ENCODE results near the gene C9orf50.
A peak's percentile ranks its signal among the peaks of the same experiment; 100 is the strongest.

Gene C9orf50

GRCh38 chr9:129571298-129572051 is 49.4 kb downstream of the C9orf50 start:
- Histone ChIP-seq H3K4me3 (ENCODE audit: low read depth in 1 of 2, low read length in 2 of 2) (no peak overlapping the region), H3K9me3 (ENCODE audit: control insufficient read depth in 1 of 2, low read length in 2 of 2) (no peaks in the 10 kb centered on the region), H3K27me3 (ENCODE audit: low read depth, low read length) (no peaks in the 10 kb centered on the region), H3K36me3 (ENCODE audit: control insufficient read depth in 1 of 2, insufficient read depth in 2 of 2, low read length in 2 of 2) (no peaks in the 10 kb centered on the region), H3K4me1 (ENCODE audit: control insufficient read depth in 1 of 2, insufficient read depth in 2 of 2, low read length in 2 of 2) (peaks cover 12 to 30% of the 10 kb centered on the region in 2 donors), H3K27ac (ENCODE audit: low read length) (peak overlapping the region; percentile 62)

DNA sequence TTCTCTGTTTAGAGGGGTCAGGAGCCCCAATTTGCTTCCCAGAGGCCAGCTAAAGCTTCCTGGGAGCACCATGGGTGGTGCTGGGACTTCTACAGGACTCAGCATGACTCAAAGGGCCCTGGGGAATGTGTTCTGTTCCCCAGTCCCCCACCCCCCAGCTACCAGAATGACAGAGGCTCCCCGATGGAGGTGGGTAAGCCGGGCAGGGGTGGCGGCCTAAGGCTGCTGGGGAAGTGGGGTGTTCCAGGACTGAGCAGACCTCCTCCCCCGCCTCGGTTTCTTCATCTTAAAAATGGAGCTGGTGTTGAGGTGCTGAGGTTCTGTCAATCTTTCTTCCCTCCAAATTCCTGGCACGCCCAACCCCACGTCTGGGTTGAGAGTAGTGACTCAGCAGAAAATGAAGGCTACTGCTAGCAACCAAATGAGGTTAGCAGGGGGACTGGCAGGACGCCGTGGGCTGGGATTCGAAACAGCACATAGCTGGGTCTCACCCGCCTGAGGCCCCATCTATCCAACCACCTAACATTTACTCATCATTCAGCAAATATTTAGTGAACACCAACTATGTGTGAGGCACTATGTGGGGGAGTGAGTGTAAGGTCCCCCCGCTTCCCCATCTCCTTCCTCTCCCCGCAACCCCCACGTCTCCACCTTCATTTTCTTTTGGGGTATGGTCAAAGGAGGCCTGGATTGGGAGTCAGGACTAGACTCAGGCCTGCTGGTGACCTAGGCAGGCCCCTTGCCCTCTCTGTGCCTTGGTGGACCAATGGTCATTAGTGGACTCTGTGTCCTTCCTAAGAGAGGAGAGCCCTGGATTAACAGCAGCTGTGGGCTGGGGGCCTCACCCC is 50.2 kb downstream of the C9orf50 start:
- H3K4me3 ChIP-seq (ENCODE audit: low read depth in 1 of 2, low read length in 2 of 2): no peak overlapping the region

DNA sequence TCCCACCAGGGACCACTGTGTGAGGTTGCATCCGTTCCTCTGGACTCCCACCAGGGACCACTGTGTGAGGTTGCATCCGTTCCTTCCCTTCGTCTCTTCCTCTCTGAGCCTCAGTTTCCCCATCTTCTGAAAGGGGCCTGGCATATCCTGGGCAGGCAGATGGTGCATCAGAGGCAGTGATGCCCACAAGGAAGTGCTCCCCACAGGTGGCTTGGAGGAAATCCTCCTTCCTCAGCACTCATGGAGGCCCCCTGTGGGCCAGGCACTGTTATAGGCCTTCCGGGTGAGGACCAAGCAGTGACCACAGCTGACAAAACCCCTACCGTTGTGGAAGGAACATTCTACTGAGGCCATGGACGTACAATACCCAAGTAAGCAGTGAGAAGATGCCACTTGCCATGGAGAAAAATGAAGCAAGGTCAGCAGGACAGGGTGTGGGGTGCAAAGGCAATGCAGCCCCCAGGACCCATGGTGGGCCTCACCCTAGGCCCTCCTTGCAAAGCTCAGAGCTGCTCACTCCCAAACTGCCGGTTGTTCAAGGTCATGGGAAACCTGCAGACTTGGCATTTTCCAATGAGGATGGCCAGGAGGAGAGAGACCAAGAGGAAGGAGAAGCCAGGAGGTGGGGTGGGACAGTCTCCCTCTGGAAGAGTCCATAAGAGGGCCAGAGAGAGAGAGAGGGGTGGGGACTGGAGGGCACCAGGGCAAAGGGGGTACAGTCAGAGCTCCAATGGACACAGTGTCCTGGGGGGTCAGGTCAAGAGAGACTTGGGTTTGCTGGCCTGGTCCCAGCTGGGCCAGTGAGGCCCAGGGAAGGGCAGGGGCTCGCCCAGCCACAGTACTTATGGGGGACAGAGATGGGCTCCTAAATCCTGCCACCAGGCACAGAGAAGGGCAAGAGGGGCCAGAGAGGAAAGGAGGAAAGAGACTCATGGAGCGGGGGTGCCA is 51.1 kb downstream of the C9orf50 start:
- Histone ChIP-seq H3K36me3 (ENCODE audit: control insufficient read depth in 1 of 2, insufficient read depth in 2 of 2, low read length in 2 of 2) (no peaks in the 10 kb centered on the region), H3K27ac (ENCODE audit: low read length) (peak overlapping the region; percentile 60), H3K4me3 (ENCODE audit: low read depth in 1 of 2, low read length in 2 of 2) (peak overlapping the region in 1 of 2 donors; percentile 24), H3K27me3 (ENCODE audit: low read depth, low read length) (no peaks in the 10 kb centered on the region), H3K4me1 (ENCODE audit: control insufficient read depth in 1 of 2, insufficient read depth in 2 of 2, low read length in 2 of 2) (peaks cover 12 to 30% of the 10 kb centered on the region in 2 donors), H3K9me3 (ENCODE audit: control insufficient read depth in 1 of 2, low read length in 2 of 2) (no peaks in the 10 kb centered on the region)

More for the DNA sequence above, 50.2 kb downstream of the C9orf50 start:
- Histone ChIP-seq H3K9me3 (ENCODE audit: control insufficient read depth in 1 of 2, low read length in 2 of 2) (no peaks in the 10 kb centered on the region), H3K36me3 (ENCODE audit: control insufficient read depth in 1 of 2, insufficient read depth in 2 of 2, low read length in 2 of 2) (no peaks in the 10 kb centered on the region), H3K4me1 (ENCODE audit: control insufficient read depth in 1 of 2, insufficient read depth in 2 of 2, low read length in 2 of 2) (peaks cover 12 to 30% of the 10 kb centered on the region in 2 donors), H3K27me3 (ENCODE audit: low read depth, low read length) (no peaks in the 10 kb centered on the region), H3K27ac (ENCODE audit: low read length) (peak overlapping the region; percentile 62)

GRCh38 chr9:129568560-129569501 is 52.1 kb downstream of the C9orf50 start:
- Histone ChIP-seq H3K27ac (ENCODE audit: low read length) (peak overlapping the region; percentile 60), H3K27me3 (ENCODE audit: low read depth, low read length) (no peaks in the 10 kb centered on the region), H3K4me3 (ENCODE audit: low read depth in 1 of 2, low read length in 2 of 2) (peak overlapping the region; percentile 37 to 57), H3K9me3 (ENCODE audit: control insufficient read depth in 1 of 2, low read length in 2 of 2) (no peaks in the 10 kb centered on the region), H3K4me1 (ENCODE audit: control insufficient read depth in 1 of 2, insufficient read depth in 2 of 2, low read length in 2 of 2) (peaks cover 12 to 30% of the 10 kb centered on the region in 2 donors), H3K36me3 (ENCODE audit: control insufficient read depth in 1 of 2, insufficient read depth in 2 of 2, low read length in 2 of 2) (no peaks in the 10 kb centered on the region)

DNA sequence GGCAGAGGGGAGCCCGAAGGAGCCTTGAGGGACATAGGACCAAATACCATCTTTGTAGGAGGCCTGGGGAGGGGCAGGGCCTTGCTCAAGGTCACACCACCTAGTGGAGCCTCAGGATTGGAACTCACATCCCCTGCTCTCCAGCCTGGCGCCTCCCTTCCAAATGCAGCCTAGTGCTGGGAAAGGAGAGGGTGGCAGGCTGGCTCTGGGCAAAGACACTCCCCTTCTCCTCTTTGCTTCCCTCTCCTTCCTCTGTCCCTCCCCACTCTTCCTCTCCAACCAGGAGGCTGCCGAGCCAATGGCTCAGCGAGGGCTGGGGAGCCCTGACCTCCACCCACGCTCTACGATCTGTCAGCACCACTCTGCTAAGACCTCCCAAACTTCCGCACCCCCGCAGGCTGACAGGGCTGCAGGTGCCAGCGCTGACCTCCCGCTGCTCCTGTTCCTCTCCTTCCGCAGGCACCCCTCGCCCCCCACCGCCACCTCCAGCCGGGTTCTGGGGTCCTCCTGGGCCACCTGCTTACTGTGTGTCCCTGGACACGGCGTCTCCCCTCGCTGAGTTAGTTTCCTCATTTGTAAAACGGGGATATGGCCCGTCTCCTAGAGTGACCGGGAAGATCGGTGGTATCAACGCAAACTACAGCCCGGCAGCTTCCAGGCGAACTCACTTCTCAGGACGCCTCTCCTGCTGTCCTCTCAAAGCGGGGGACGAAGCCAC is 52.9 kb downstream of the C9orf50 start:
- no peak overlapping the region for H3K27ac ChIP-seq (ENCODE audit: low read length)
- peaks cover 12 to 30% of the 10 kb centered on the region in 2 donors for H3K4me1 ChIP-seq (ENCODE audit: control insufficient read depth in 1 of 2, insufficient read depth in 2 of 2, low read length in 2 of 2)
- no peaks in the 10 kb centered on the region for H3K27me3 ChIP-seq (ENCODE audit: low read depth, low read length)
- H3K9me3 ChIP-seq (ENCODE audit: control insufficient read depth in 1 of 2, low read length in 2 of 2): no peaks in the 10 kb centered on the region
- H3K36me3 ChIP-seq (ENCODE audit: control insufficient read depth in 1 of 2, insufficient read depth in 2 of 2, low read length in 2 of 2): no peaks in the 10 kb centered on the region
- H3K4me3 ChIP-seq (ENCODE audit: low read depth in 1 of 2, low read length in 2 of 2): peak overlapping the region; percentile 37 to 57

DNA sequence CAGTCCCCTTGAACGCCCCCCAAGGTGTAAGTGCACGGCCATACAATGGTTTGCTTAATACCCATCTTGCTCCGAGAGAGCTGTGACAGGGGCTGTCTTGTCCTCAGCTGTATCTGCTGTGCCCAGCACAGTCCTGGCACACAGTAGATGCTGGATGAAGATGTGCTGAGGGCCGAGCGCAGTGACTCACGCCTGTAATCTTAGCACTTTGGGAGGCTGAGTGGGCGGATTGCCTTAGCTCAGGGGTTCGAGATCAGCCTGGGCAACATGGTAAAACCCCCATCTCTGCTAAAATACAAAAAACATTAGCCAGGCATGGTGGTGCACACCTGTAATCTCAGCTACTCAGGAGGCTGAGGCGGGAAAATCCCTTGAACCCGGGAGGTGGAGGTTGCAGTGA is 53.6 kb downstream of the C9orf50 start:
- Histone ChIP-seq H3K27me3 (ENCODE audit: low read depth, low read length) (no peaks in the 10 kb centered on the region), H3K4me3 (ENCODE audit: low read depth in 1 of 2, low read length in 2 of 2) (no peak overlapping the region), H3K4me1 (ENCODE audit: control insufficient read depth in 1 of 2, insufficient read depth in 2 of 2, low read length in 2 of 2) (peaks cover 12 to 30% of the 10 kb centered on the region in 2 donors), H3K27ac (ENCODE audit: low read length) (no peak overlapping the region), H3K9me3 (ENCODE audit: control insufficient read depth in 1 of 2, low read length in 2 of 2) (no peaks in the 10 kb centered on the region), H3K36me3 (ENCODE audit: control insufficient read depth in 1 of 2, insufficient read depth in 2 of 2, low read length in 2 of 2) (no peaks in the 10 kb centered on the region)

GRCh38 chr9:129566563-129567266 is 54.2 kb downstream of the C9orf50 start:
- H3K27ac ChIP-seq (ENCODE audit: low read length): no peak overlapping the region
- H3K36me3 ChIP-seq (ENCODE audit: control insufficient read depth in 1 of 2, insufficient read depth in 2 of 2, low read length in 2 of 2): no peaks in the 10 kb centered on the region
- peaks cover 12 to 36% of the 10 kb centered on the region in 2 donors for H3K4me1 ChIP-seq (ENCODE audit: control insufficient read depth in 1 of 2, insufficient read depth in 2 of 2, low read length in 2 of 2)
- no peaks in the 10 kb centered on the region for H3K27me3 ChIP-seq (ENCODE audit: low read depth, low read length)
- no peaks in the 10 kb centered on the region for H3K9me3 ChIP-seq (ENCODE audit: control insufficient read depth in 1 of 2, low read length in 2 of 2)
- no peak overlapping the region for H3K4me3 ChIP-seq (ENCODE audit: low read depth in 1 of 2, low read length in 2 of 2)

- no peaks in the 10 kb centered on the region for H3K36me3 ChIP-seq (ENCODE audit: control insufficient read depth in 1 of 2, insufficient read depth in 2 of 2, low read length in 2 of 2)
- no peak overlapping the region for H3K4me3 ChIP-seq (ENCODE audit: low read depth in 1 of 2, low read length in 2 of 2)
- no peaks in the 10 kb centered on the region for H3K27me3 ChIP-seq (ENCODE audit: low read depth, low read length)
- H3K9me3 ChIP-seq (ENCODE audit: control insufficient read depth in 1 of 2, low read length in 2 of 2): no peaks in the 10 kb centered on the region
- H3K27ac ChIP-seq (ENCODE audit: low read length): no peak overlapping the region
- H3K4me1 ChIP-seq (ENCODE audit: control insufficient read depth in 1 of 2, insufficient read depth in 2 of 2, low read length in 2 of 2): peaks cover 0 to 14% of the 10 kb centered on the region in 2 donors
Measured at GRCh38 chr9:129562917-129563316, 58.0 kb downstream of the C9orf50 start.

- Histone ChIP-seq H3K27ac (ENCODE audit: low read length) (no peak overlapping the region), H3K27me3 (ENCODE audit: low read depth, low read length) (no peaks in the 10 kb centered on the region)
Measured at GRCh38 chr9:129562514-129562913, 58.4 kb downstream of the C9orf50 start.

More at GRCh38 chr9:129562514-129562913, 58.4 kb downstream of the C9orf50 start:
- peaks cover 0 to 10% of the 10 kb centered on the region in 2 donors for H3K4me1 ChIP-seq (ENCODE audit: control insufficient read depth in 1 of 2, insufficient read depth in 2 of 2, low read length in 2 of 2)
- H3K9me3 ChIP-seq (ENCODE audit: control insufficient read depth in 1 of 2, low read length in 2 of 2): no peaks in the 10 kb centered on the region
- no peak overlapping the region for H3K4me3 ChIP-seq (ENCODE audit: low read depth in 1 of 2, low read length in 2 of 2)
- H3K36me3 ChIP-seq (ENCODE audit: control insufficient read depth in 1 of 2, insufficient read depth in 2 of 2, low read length in 2 of 2): no peaks in the 10 kb centered on the region
